Duodenal mucosa (tissue), 2 donors: Measurements from ENCODE around the gene CT45A2.
"Not testable (repeated sequence)": the region's sequence is repeated elsewhere in the genome, so short reads cannot be mapped to it uniquely, and the experiment has no call there.

Source experiments
- H3K27ac ChIP-seq: one replicate; pipeline ENCODE4 v1.7.0; 2013; ENCODE audit warnings: low read depth, low read length
- H3K27me3 ChIP-seq, 2 donors: one replicate each; pipeline ENCODE4 v1.7.0; 2013; ENCODE audit warnings: low read length in 2 of 2, control low read depth in 1 of 2; ENCODE audit not compliant: insufficient read depth in 2 of 2, control insufficient read depth in 1 of 2
- H3K36me3 ChIP-seq, 2 donors: one replicate each; pipeline ENCODE4 v1.7.0; 2013; ENCODE audit warnings: low read length in 2 of 2, control low read depth in 1 of 2; ENCODE audit not compliant: insufficient read depth in 2 of 2, control insufficient read depth in 1 of 2
- H3K4me1 ChIP-seq, 2 donors: one replicate each; pipeline ENCODE4 v1.7.0; 2013; ENCODE audit warnings: low read length in 2 of 2, control low read depth in 1 of 2; ENCODE audit not compliant: insufficient read depth in 2 of 2, control insufficient read depth in 1 of 2
- H3K4me3 ChIP-seq, 2 donors: one replicate each; pipeline ENCODE4 v1.7.0; 2013; ENCODE audit warnings: low read length in 2 of 2, low read depth in 1 of 2
- H3K9ac ChIP-seq, 2 donors: one replicate each; pipeline ENCODE4 v1.7.0; 2013; ENCODE audit warnings: low read length in 2 of 2, low read depth in 1 of 2
- H3K9me3 ChIP-seq, 2 donors: one replicate each; pipeline ENCODE4 v1.7.0; 2013; ENCODE audit warnings: low read length in 2 of 2, control low read depth in 1 of 2; ENCODE audit not compliant: control insufficient read depth in 1 of 2

Gene CT45A2, protein sequence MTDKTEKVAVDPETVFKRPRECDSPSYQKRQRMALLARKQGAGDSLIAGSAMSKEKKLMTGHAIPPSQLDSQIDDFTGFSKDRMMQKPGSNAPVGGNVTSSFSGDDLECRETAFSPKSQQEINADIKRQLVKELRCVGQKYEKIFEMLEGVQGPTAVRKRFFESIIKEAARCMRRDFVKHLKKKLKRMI

DNA sequence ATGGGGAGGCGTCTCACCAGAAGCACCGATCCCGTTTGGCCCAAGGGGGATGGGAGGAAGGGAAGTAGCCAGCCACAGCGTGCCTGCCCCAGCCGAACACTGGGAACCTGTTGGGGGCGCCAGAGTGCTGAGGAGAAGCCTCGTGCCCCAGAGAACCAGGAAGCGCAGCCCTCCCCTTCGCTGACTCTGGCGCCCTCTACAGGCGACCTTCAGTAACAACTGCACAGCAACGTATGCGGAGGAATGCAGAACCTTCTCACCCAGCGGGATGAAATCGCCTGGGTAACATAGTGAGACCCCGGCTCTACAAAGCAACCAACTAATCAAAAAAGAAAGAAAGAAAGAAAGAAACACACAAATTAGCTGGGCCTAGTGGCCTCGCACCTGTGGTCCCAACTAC is at the start of gene CT45A2:
TSS of gene CT45A2 (minus strand) at position 101 of the 400 bp plus-strand sequence. CDS start 3,747 bp downstream, outside the sequence.
- H3K4me1 ChIP-seq, H3K9me3 ChIP-seq, H3K4me3 ChIP-seq, H3K27me3 ChIP-seq, H3K9ac ChIP-seq, H3K36me3 ChIP-seq, H3K27ac ChIP-seq: not testable (repeated sequence)

DNA sequence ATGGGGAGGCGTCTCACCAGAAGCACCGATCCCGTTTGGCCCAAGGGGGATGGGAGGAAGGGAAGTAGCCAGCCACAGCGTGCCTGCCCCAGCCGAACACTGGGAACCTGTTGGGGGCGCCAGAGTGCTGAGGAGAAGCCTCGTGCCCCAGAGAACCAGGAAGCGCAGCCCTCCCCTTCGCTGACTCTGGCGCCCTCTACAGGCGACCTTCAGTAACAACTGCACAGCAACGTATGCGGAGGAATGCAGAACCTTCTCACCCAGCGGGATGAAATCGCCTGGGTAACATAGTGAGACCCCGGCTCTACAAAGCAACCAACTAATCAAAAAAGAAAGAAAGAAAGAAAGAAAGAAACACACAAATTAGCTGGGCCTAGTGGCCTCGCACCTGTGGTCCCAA is 34.6 kb upstream of the CT45A2 start, which contains the start of gene CT45A8:
TSS of gene CT45A8 (minus strand) at position 101 of the 400 bp plus-strand sequence. CDS start 3,755 bp downstream, outside the sequence.
- H3K9ac ChIP-seq, H3K27me3 ChIP-seq, H3K27ac ChIP-seq, H3K9me3 ChIP-seq, H3K4me3 ChIP-seq, H3K4me1 ChIP-seq, H3K36me3 ChIP-seq: not testable (repeated sequence)

DNA sequence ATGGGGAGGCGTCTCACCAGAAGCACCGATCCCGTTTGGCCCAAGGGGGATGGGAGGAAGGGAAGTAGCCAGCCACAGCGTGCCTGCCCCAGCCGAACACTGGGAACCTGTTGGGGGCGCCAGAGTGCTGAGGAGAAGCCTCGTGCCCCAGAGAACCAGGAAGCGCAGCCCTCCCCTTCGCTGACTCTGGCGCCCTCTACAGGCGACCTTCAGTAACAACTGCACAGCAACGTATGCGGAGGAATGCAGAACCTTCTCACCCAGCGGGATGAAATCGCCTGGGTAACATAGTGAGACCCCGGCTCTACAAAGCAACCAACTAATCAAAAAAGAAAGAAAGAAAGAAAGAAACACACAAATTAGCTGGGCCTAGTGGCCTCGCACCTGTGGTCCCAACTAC is 17.4 kb upstream of the CT45A2 start, which contains the start of gene CT45A7:
TSS of gene CT45A7 (minus strand) at position 101 of the 400 bp plus-strand sequence. CDS start 3,747 bp downstream, outside the sequence.
- H3K27ac ChIP-seq, H3K4me3 ChIP-seq, H3K9ac ChIP-seq, H3K36me3 ChIP-seq, H3K27me3 ChIP-seq, H3K9me3 ChIP-seq, H3K4me1 ChIP-seq: not testable (repeated sequence)

DNA sequence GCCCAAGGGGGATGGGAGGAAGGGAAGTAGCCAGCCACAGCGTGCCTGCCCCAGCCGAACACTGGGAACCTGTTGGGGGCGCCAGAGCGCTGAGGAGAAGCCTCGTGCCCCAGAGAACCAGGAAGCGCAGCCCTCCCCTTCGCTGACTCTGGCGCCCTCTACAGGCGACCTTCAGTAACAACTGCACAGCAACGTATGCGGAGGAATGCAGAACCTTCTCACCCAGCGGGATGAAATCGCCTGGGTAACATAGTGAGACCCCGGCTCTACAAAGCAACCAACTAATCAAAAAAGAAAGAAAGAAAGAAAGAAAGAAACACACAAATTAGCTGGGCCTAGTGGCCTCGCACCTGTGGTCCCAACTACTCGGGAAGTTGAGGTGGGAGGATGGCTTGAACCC is 17.1 kb downstream of the CT45A2 start, which contains the start of gene CT45A6:
TSS of gene CT45A6 (minus strand) at position 101 of the 400 bp plus-strand sequence. CDS start 3,794 bp downstream, outside the sequence.
- H3K4me1 ChIP-seq, H3K27ac ChIP-seq, H3K9ac ChIP-seq, H3K27me3 ChIP-seq, H3K4me3 ChIP-seq, H3K9me3 ChIP-seq, H3K36me3 ChIP-seq: not testable (repeated sequence)

DNA sequence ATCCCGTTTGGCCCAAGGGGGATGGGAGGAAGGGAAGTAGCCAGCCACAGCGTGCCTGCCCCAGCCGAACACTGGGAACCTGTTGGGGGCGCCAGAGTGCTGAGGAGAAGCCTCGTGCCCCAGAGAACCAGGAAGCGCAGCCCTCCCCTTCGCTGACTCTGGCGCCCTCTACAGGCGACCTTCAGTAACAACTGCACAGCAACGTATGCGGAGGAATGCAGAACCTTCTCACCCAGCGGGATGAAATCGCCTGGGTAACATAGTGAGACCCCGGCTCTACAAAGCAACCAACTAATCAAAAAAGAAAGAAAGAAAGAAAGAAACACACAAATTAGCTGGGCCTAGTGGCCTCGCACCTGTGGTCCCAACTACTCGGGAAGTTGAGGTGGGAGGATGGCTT is 34.4 kb downstream of the CT45A2 start, which contains the start of gene CT45A5:
TSS of gene CT45A5 (minus strand) at position 101 of the 400 bp plus-strand sequence. CDS start 3,774 bp downstream, outside the sequence.
- not testable (repeated sequence) for H3K36me3 ChIP-seq, H3K27me3 ChIP-seq, H3K4me1 ChIP-seq, H3K27ac ChIP-seq, H3K9ac ChIP-seq, H3K9me3 ChIP-seq, H3K4me3 ChIP-seq

DNA sequence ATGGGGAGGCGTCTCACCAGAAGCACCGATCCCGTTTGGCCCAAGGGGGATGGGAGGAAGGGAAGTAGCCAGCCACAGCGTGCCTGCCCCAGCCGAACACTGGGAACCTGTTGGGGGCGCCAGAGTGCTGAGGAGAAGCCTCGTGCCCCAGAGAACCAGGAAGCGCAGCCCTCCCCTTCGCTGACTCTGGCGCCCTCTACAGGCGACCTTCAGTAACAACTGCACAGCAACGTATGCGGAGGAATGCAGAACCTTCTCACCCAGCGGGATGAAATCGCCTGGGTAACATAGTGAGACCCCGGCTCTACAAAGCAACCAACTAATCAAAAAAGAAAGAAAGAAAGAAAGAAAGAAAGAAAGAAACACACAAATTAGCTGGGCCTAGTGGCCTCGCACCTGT is 51.7 kb downstream of the CT45A2 start, which contains the start of gene CT45A3:
TSS of gene CT45A3 (minus strand) at position 101 of the 400 bp plus-strand sequence. CDS start 3,747 bp downstream, outside the sequence.
- not testable (repeated sequence) for H3K4me1 ChIP-seq, H3K9ac ChIP-seq, H3K27ac ChIP-seq, H3K36me3 ChIP-seq, H3K27me3 ChIP-seq, H3K9me3 ChIP-seq, H3K4me3 ChIP-seq
